Measurements from ENCODE around the gene CUX1.
"Not testable (repeated sequence)": the region's sequence is repeated elsewhere in the genome, so short reads cannot be mapped to it uniquely, and the experiment has no call there.

- not testable (repeated sequence) for TF ChIP-seq CTCF, POLR2A (IDR thresholded peaks at IDR 0.05)
Observed at GRCh38 chr7:101798173-101798572, 19.3 kb upstream of the CUX1 start.
